WERI-Rb-1 (cell line): Measurements from ENCODE around the gene ENOX2.

Source experiments
- DNase-seq: peaks from one replicate; pipeline ENCODE4 v3.0.0-alpha.2; 2020
- H3K27ac ChIP-seq: fragments of 250-450 bp; sonication (Bioruptor Pico); 2 replicates; pipeline ENCODE4 v1.5.1; 2020; ENCODE audit warnings: mild to moderate bottlenecking, moderate library complexity
- H3K27me3 ChIP-seq: fragments of 250-450 bp; sonication (Bioruptor Pico); 2 replicates; pipeline ENCODE4 v1.5.1; 2021; ENCODE audit warnings: mild to moderate bottlenecking, low read depth, moderate library complexity; ENCODE audit not compliant: insufficient read depth, severe bottlenecking
- H3K36me3 ChIP-seq: fragments of 250-450 bp; sonication (Bioruptor Pico); 2 replicates; pipeline ENCODE4 v1.5.1; 2020; ENCODE audit warnings: mild to moderate bottlenecking, moderate library complexity
- H3K4me3 ChIP-seq: 2 replicates; pipeline ENCODE4 v1.5.1; 2011; ENCODE audit warnings: low read depth, mild to moderate bottlenecking, control low read depth, low read length
- H3K9me3 ChIP-seq: fragments of 250-450 bp; sonication (Bioruptor Pico); 2 replicates; pipeline ENCODE4 v1.5.1; 2021; ENCODE audit warnings: mild to moderate bottlenecking, moderate library complexity; ENCODE audit not compliant: severe bottlenecking
- TF ChIP-seq, protein P1 (sequence below): IDR thresholded peaks from 2 replicates; pipeline ENCODE4 v1.5.1; 2011; ENCODE audit warnings: low read depth, mild to moderate bottlenecking, control low read depth, inconsistent platforms, low read length

Gene ENOX2

DNA sequence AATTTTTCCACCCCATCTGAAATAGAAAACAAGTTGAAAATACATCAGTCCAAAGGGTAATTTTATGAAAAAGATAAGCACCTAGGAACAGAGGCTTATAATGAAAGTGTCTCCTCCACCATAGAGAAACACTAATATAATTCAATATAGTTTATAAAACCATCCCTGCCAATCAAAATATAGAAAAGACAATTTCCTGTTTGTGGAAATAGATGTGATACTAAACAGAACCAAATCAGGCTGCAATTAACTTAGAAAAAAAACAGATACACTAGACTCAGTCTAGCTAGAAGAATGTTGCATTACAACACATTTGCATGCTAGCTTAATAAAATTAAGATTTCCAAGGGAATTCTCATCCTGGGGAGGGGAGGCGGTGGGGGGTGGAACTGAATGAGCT, 68.2 kb downstream of the ENOX2 start:
- Histone ChIP-seq H3K27ac (no peak overlapping the region), H3K27me3 (no peaks in the 10 kb centered on the region), H3K36me3 (no peaks in the 10 kb centered on the region), H3K4me3 (no peak overlapping the region), H3K9me3 (no peaks in the 10 kb centered on the region)
- no peak for DNase-seq
- TF ChIP-seq, protein P1, sequence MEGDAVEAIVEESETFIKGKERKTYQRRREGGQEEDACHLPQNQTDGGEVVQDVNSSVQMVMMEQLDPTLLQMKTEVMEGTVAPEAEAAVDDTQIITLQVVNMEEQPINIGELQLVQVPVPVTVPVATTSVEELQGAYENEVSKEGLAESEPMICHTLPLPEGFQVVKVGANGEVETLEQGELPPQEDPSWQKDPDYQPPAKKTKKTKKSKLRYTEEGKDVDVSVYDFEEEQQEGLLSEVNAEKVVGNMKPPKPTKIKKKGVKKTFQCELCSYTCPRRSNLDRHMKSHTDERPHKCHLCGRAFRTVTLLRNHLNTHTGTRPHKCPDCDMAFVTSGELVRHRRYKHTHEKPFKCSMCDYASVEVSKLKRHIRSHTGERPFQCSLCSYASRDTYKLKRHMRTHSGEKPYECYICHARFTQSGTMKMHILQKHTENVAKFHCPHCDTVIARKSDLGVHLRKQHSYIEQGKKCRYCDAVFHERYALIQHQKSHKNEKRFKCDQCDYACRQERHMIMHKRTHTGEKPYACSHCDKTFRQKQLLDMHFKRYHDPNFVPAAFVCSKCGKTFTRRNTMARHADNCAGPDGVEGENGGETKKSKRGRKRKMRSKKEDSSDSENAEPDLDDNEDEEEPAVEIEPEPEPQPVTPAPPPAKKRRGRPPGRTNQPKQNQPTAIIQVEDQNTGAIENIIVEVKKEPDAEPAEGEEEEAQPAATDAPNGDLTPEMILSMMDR = no peak

DNA sequence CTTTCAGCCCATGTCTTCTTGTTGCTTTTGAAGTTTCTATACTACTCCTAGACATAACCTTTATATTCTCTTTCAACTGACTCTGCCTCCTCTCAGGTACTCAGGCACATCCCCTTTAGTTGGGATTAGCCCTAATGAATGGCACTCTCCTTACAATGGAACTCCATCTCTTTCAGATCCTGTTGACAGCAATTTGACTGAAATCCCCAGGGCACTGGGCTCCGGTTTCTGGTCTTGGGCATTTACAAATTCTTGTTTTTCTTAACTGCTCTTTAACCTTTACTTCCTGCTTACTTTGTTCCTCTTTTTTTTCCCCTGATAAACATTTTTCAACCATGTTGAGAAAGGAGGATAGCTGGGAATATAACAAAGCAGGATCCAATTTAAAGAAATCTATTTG, 68.9 kb downstream of the ENOX2 start:
- no peaks in the 10 kb centered on the region for H3K36me3 ChIP-seq
- no peak for DNase-seq

DNA sequence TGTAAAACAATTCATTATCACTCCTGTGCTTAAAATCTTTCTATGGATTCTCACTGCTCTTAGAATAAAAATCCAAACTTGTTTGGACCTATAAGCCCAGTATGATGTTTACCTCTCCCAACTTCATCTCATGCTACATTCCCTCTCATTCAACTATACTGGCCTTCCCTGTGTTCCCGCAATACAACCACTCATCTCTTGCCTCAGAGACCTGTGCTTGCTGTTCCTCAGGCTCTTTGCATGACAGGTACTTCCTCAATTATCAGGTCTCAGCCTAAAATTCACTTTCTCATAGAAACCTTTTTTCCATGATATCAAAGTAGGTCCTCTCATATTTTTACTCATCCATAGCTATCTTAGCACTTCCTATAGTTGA, 71.7 kb downstream of the ENOX2 start:
- no peaks in the 10 kb centered on the region for H3K9me3 ChIP-seq
- no peak overlapping the region for H3K27ac ChIP-seq
- H3K27me3 ChIP-seq = no peaks in the 10 kb centered on the region
- TF ChIP-seq, protein P1 = no peak
- DNase-seq = no peak
- H3K36me3 ChIP-seq = no peaks in the 10 kb centered on the region
- no peak overlapping the region for H3K4me3 ChIP-seq

More for the DNA sequence above, 68.9 kb downstream of the ENOX2 start:
- no peak overlapping the region for H3K27ac ChIP-seq
- no peaks in the 10 kb centered on the region for H3K27me3 ChIP-seq
- TF ChIP-seq, protein P1 = no peak
- no peaks in the 10 kb centered on the region for H3K9me3 ChIP-seq
- no peak overlapping the region for H3K4me3 ChIP-seq

DNA sequence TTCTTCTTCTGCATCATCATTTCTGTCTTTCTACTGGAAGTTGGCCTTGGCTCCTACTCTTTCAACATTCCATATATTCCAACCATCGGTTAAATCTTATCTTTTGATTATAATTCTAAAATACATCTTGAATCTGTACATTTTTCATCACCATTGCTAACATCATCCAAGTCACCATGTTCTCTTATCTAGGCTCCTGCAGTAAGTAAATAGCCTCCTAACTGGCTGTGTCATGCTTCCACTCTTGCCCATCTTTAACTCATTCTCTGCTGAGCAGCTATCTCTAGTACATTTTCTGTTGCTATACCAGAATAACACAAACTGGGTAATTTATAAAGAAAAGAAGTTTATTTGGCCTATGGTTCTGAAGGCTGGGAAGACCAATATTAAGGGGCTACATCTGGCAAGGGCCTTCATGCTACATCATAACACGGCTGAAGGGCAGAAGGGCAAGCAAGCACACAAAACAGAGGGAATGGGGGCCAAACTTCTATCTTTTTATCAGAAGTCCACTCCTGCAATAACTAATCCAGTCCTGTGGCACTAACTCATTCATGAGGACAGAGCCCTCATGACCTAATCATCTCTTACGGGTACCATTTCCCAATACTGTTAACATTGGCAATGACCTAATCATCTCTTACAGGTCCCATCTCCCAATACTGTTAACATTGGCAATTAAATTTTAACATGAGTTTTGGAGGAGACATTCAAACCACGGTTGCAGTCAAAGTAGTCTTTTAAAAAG, 72.2 kb downstream of the ENOX2 start:
- DNase-seq = no peak
- no peak overlapping the region for H3K27ac ChIP-seq
- H3K9me3 ChIP-seq = no peaks in the 10 kb centered on the region
- H3K36me3 ChIP-seq = no peaks in the 10 kb centered on the region
- TF ChIP-seq, protein P1 = no peak
- no peaks in the 10 kb centered on the region for H3K27me3 ChIP-seq
- no peak overlapping the region for H3K4me3 ChIP-seq

DNA sequence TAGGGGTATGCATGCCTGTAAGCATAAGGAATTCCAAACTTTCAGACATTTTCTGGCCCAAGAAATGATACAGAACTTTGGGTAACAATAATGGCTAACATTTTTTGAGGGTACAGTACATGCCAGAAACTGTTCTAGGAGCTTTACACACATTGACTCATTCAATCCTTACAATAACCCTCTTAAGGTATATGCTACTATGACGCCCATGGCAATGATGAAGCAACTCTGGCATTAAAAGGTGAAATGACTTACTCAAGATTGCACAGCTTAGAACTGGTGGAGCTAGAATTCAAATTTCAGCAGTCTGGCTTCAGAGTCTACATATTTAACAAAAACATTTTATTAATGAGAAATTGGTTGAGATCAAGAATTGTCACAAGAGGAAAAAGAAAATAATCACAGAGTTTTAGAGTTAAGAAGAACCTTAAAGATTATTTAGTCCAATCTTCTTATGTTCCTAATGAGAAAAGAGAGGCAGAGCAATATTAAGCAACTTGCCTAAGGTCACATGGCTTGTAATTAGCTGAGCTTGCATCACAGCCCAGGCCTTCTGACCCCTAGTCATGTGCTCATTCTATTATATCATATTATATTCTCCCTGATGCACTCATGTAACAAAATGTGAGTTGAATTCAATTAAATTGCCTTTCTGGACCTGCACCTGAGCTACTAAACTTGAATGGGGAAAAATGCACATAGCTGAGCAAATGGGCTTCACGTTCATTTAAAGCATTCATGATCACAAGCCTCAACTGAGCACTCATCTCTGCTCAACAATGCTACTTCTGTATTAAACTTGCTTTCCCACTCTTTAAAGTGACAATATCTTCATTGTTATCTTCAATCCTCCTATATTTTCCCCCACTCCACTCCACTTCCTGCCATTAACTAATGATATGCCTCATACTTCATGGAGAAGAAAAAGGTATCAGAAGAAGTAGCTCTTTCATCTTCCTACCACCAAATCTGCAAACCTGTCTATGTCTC, 73.2 kb downstream of the ENOX2 start:
- Histone ChIP-seq H3K27me3 (no peaks in the 10 kb centered on the region), H3K36me3 (no peaks in the 10 kb centered on the region), H3K27ac (no peak overlapping the region), H3K9me3 (no peaks in the 10 kb centered on the region), H3K4me3 (no peak overlapping the region)
- no peak for DNase-seq
- TF ChIP-seq, protein P1 = no peak
